ENCODE data around the gene PLD2. TPM values are rescaled to one million over a fixed set of nuclear protein-coding genes. Genes with fewer than 3 reads are reported as not detected.
A peak's percentile ranks its signal among the peaks of the same experiment; 100 is the strongest.

PLD2 gene
- total RNA-seq, 1 donor from 2014 or later: 6.7 TPM

- DNase-seq (ENCODE audit: low read depth): peak; percentile 95
Observed at GRCh38 chr17:4833178-4833940, 26.4 kb downstream of the PLD2 start, which contains the start of gene MINK1. TSS of gene MINK1 (plus strand) at chr17:4833340. CDS start at chr17:4833584, 244 bp downstream.

DNA sequence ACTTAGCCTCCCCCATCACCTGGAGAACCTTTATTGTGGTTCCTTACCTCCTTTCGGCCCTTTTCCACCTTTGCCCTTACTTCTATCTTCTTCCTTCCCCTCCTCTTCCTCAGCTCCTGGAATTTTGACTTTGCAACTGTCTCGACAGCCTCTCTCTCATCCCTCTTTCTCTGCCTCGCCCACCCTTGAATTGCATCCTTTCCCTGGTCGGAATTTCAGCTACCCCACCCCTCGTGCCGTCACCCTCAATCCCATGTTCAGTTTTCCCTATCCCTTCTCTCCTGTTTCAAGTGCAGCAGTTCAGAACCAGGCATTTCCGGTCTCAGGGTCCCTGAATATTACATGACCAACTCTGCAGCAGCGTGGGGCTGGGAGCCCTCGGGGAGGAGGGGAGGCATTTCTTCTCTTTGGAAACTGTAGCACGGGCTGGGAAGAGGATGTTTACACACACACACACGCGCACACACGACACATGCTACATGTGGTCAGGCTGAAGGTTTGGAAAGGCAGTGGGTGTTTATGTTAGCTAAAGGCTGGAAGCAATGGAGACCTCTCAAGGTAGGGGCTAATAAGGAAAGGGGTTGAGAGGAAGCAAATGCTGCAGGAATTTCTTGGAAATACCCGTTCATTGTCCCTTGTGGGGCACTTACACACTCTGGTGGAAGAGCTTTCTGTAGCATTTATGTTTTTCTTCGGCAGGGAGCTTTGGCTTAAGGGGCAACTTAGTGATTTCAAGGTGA is 27.2 kb downstream of the PLD2 start:
- DNase-seq (ENCODE audit: low read depth): peak; percentile 34

DNA sequence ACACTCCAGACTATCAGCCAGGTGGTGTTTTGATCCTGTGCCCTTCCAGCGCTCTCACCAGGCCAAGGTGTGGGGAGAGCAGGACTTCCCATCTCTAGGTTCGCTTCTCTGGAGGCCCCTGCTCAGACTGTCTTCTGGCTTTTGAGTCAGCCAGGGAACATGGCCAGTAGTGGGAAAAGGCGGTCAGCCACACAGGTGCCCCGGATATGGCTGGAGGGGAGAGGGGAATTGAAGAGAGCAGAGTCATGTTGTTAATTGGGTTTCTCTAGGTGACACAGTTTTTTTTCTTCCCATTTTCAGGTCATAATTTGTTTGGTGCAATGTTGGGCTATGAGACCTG is 27.7 kb downstream of the PLD2 start:
- DNase-seq (ENCODE audit: low read depth): no peak

DNA sequence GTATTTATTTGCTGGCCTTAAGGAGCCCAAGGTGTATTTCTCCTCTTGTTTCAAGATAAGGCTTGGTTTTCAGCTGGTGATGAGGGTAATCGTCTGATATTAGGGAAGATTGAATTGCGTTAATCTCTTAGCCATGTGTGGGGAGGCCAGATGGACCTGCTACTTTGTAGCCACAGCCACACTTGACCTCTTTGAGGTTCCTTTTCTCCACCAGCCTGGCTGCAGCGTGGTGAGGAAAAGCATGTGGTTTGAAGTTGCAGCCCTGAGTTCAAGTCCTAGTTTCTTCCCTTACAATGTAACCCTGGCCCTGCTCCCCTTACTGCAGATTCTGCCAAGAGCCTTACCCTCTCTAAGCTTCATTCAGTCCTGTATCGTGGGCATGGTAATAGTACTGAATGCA is 29.3 kb downstream of the PLD2 start:
- no peak for DNase-seq (ENCODE audit: low read depth)

DNA sequence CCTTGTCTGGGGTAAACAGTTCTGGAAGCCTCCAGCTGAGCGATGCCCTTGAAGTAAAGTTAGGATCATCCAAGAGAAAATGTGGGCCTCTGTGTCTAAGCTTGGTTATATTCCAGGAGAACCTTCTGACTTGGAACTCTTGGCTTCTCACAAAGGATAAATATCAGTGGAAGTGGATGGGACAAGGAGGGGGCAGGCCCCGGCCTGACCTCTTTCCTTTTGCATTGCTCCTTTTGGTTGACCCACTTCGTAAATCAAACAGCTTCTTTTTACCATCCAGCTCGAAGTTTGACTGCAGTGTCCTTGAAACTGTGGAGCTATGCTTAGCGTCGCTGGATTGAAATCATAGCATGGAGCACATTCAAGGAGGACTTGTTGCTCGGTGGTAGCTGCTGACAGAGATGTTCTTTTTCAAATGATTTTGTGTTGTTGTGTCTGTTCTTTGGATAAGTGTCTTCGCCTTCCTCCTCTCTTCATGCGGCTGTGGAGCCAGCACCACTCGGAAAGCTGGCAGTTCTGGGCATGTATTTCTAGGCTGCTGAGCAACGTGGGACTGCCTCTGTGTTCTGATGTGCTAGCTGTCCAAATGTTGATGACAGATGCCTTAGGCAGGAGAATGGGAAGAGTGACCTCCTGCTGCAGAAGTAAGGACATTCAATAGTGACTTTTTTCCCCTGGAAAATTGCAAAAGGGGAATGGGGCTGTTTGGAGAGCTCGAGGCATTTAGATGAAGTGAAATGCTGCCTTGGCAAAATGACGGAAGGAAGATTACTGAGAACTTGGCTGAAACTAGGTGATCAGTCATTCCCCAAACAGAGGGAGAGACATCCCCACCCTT is 30.7 kb downstream of the PLD2 start:
- DNase-seq (ENCODE audit: low read depth): no peak

DNA sequence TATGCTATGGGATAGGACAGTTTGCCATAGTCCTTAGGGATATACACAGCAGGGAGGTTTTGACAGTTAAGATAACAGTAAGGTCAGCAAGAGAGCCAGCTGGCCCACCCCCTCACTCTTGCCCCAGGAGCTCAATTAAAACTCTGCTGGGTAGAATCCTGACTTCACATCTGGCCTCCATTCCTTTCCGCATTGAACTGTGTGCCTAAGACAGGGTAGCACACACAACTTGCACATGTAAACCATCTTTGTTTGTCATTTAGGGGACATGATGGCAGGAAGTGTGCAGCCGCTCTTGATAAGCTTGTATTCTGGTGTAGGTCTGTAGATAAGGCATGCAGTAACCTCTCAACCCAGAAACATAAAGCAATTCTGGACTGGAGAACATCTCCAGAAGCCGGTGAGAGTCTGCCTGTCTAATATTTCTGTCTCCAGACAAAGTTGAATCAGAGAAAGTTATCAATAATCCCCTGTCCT is 31.4 kb downstream of the PLD2 start:
- no peak for DNase-seq (ENCODE audit: low read depth)

DNA sequence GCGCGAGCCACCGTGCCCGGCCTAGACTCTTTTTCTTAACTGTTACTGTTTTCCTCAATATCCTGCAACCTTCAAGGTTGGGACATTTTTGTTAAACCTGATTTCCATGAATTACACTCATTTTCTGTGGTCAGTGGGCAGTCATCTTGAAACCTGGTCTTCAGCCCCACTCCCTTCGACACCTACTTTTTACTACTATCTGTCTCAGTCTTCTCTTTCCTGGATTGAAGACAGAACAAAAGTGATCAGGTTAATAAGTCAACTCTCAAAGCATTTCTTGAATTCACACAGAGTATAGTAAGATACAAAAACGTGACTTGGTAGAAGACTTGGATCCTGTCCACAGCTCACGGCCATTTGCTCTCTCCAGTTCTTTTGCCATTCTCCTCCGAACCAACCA is 32.3 kb downstream of the PLD2 start:
- no peak for DNase-seq (ENCODE audit: low read depth)

DNA sequence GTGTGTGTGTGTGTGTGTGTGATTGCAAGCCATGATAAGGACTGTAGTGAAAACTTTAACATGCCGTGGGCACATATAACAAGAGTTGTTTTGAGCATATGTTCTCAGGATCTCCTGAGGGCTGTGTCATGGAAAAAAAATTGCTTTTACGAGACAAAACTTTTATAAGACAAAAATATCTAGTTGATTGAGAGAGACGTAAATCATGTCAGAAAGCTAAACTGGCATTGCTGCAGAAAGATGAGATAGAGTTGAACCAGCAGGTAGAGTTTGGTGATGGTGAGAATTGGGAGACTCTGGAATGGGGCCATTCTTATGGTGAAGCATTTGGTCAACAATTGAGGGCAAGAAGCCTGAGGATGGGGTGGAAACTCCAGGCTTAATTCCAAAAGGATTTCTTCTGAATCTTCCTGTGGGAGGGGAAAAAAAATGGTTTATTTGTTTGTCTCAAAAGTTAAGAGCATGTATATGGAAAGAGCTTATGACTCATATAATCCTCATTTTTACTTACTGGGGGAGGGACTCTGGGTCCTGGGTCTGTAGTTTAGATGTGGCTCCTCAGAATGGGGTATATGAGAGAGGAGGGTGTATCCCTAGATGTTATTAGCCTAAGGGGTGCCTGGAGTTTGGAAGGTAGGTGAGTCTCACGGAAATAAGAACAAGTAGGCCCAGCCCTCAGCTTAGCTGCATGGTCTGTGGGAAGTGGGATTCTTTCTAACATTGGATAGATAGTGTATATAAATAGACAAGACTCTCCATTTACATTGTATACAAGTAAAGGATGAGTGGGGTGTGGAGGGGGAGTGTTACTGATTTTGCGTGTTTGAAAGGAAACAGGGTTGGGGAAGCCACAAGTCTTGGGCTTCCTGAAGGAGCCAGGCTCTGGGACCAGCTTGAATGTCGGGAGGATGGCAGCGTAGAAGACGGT is 33.3 kb downstream of the PLD2 start:
- DNase-seq (ENCODE audit: low read depth): no peak

- no peak for DNase-seq (ENCODE audit: low read depth)
Observed at GRCh38 chr17:4840893-4841242, 33.9 kb downstream of the PLD2 start.

GRCh38 chr17:4842376-4842775 is 35.4 kb downstream of the PLD2 start:
- DNase-seq (ENCODE audit: low read depth): no peak

DNA sequence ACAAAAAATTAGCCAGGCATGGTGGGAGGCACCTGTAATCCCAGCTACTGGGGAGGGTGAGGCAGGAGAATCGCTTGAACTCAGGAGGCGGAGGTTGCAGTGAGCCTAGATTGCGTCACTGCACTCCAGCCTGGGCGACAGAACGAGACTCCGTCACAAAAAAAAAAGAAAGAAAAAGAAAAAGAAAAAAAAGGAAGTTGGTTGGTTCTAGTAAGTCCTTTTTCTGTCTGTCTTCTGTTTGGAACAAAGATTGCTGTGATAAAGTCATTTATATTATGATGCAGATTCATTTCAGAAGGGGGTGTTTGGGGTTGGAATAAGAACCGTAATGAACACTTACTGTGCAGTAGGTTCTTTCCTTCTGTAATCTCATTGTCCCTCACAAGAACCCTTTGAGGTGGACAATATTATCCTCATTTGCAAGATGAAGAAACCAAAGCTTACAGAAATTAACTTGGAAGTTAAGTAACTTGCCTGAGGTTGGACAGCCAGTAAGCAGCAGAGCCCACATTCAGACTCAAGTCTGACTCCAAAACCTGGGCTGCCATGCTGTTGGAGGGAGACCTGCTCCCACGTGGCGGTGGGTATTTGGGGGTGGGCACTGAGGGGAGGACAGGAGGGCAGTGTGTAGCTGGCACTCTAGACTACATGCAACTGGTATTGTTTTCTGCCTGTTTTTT is 36.5 kb downstream of the PLD2 start:
- no peak for DNase-seq (ENCODE audit: low read depth)

DNA sequence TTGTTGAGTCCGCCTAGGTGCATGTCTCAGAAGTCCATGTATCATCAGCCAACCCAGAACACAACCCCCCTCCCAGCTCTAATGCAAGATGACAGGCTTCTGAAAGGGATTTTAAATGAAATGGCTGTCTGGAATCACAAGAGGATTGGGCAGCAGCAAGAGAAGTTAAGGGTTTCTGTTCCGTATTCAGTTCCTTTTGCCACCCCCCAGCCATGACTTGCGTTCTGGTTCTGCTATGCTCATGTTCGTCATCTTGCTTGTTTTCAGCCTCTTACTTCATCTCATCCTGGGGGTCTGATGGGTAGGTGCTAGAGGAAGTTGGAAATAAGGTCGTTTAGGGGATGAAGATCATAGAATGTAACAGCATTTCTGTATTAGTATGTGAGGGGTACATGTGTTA is 38.2 kb downstream of the PLD2 start:
- no peak for DNase-seq (ENCODE audit: low read depth)

GRCh38 chr17:4846635-4847390 is 39.9 kb downstream of the PLD2 start:
- DNase-seq (ENCODE audit: low read depth): no peak

DNA sequence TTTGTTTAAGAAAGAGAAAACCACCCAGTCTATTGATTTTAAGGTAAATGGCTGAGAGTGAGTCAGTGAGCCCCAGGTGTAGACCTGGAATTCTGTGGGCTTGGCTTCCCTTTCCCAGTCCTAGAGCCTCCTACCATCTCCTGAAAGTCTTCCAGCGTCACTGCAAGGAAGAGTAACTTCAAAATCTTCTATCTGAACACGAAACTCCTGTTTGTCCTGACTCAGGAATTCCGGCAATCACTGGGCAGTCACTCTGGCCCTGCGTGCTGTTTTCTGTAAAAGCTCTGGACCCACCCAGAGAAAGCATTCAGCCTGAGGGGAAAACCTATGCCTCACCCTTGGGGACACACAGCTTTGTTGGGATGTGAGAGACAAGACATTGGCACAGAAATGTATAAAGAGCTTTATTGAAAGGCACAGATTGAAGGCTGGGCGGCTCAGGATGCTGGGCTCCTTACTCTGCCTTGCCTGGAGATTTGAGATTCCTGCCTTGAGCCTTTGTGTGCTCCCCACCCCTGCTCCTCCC is 42.1 kb downstream of the PLD2 start:
- DNase-seq (ENCODE audit: low read depth): no peak

DNA sequence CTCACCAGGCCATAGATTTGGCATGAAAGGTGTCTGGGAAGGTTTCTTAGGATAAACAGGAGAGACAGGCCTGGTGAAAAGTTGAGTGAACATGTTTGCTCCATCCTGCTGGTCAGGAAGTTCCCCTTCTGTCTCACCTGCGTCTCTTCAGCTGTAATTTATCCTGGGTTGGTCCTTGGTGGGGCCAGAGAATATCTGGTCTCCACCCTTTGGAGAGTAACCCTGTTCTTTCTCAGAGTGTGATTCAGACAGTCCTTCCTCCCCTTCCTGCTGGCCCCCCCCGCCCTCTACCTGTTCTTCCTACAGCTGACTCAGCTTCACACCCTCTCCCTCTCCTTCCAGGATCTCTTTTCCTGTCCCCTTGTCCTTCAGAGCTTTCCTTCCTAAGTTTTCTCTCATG is 43.3 kb downstream of the PLD2 start:
- no peak for DNase-seq (ENCODE audit: low read depth)

GRCh38 chr17:4851084-4851483 is 44.1 kb downstream of the PLD2 start:
- DNase-seq (ENCODE audit: low read depth): no peak

DNA sequence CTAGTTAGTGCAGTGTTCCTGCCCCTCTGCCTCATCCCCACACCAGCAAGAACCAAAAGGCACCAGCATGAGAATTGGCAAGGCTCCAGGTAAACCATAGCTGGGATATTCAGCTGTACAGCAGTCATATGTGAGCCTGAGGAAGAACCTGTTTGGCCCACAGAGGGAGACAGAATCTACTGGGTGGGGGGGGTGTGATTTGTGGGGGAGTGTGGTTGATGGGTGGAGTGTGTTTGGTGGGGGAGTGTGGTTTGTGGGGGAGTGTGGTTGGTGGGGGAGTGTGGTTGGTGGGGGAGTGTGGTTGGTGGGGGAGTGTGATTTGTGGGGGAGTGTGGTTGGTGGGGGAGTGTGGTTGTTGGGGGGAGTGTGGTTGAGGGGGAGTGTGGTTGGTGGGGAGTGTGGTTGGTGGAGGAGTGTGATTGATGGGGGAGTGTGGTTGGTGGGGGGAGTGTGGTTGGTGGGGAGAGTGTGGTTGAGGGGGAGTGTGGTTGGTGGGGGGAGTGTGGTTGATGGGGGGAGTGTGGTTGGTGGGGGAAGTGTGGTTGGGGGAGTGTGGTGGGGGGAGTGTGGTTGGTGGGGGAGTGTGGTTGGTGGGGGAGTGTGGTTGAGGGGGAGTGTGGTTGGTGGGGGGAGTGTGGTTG is 45.7 kb downstream of the PLD2 start:
- peak; percentile 62 for DNase-seq (ENCODE audit: low read depth)

- DNase-seq (ENCODE audit: low read depth): no peak
Observed at GRCh38 chr17:4853208-4853671, 46.3 kb downstream of the PLD2 start.

Measured in myocyte (in vitro differentiated cells).